Measurements from ENCODE around the gene SAMD9.
A peak's percentile ranks its signal among the peaks of the same experiment; 100 is the strongest.
"Not testable (repeated sequence)": the region's sequence is repeated elsewhere in the genome, so short reads cannot be mapped to it uniquely, and the experiment has no call there.

The SAMD9 gene

DNA sequence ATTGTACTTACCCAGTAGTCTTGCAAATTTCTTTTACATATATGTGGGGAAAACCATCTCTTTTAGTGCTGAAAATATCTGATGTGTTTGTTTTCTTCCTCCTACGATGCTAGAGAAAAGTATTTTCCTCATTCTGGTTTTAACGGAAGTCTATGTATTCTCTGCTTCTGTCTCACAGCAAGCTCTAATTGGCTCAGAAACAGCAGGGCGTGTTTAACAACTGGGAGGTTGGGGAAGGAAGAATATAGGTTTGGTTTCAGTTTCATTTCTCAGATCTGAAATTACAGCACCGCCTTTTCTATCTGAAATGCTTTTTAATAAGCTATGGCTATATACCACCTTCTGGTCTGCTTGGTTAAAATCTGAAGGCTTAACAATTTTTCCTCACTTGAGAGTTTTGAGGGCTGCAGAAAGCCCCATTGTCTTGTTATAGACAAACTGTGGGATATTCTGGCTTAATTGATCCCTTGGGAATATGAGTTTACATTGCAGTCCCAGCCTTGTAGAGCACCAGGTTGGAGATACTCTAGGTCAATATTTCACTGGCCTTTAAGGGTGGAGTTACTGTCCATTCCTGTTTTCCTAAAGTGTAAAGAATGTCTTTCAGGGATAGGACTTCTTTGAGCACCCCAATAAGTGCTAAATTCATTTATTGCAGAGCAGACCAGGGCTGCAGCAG, at the start of gene SAMD9:
Gene SAMD9, minus strand, starts transcription at position 128 of the 679 bp plus-strand sequence. CDS start 11,882 bp downstream, outside the sequence.
- DNase-seq = peak; percentile 91

DNA sequence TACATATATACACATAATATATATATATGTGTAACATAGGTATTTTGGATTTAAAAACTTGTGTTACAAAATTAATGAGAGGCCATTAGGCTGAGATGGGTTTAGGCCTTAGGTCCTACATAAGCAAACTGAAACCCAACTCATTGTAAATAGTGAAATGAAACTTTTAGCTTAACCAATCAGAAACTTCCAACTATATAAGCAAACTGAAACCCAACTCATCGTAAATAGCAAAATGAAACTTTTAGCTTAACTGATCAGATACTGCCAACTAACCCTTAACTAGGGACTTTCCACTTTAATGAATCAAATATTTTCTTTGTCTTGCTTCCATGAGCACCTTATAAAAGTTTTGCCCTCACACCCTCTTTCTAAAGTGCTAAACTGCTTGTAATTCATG, 47.7 kb upstream of the SAMD9 start:
- no peak for DNase-seq

DNA sequence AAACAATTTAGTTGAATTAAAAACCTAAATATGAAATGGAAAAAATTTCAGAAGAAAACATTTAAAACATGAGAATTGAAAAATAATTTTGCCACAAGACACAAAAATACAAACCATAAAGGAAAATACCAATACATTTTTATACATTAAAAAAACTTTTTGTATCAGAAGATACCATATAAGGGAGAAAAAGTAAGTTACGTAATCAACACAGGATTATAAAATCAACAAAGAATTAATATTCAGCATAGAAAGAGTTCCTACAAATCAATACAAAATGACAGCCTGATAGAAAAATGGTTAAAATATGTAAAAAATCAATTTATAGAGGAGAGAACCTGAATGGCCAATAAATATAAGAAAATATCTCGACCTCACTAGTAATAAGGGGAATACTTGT, 47.0 kb upstream of the SAMD9 start:
- no peak for DNase-seq

DNA sequence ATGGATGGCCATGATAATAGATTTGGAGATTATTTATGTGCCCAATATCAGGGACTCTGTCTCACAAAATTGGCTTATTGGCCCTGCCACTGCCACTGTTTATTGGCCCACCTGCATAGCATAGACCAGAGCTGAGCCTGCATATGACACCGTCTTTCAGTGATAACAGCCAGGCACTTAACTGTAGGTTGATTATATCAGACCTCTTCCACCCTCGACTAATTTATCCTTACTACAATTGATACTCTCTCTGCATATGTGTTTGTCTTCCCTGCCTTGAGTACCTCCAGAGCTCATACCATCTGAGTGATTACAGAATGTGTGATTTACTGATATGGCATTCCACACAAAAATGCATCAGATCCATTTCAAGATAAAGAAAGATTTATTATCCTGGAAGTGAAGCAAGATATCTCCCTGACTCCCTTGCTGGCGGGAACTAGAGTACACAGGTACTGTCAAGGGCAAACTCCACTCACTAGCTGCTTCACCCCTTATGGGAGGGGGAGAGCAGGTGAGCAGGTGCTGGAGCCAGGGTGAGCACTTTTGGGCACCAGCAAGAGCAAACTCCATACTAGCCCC, 43.5 kb upstream of the SAMD9 start:
- peak; percentile 23 for DNase-seq

DNA sequence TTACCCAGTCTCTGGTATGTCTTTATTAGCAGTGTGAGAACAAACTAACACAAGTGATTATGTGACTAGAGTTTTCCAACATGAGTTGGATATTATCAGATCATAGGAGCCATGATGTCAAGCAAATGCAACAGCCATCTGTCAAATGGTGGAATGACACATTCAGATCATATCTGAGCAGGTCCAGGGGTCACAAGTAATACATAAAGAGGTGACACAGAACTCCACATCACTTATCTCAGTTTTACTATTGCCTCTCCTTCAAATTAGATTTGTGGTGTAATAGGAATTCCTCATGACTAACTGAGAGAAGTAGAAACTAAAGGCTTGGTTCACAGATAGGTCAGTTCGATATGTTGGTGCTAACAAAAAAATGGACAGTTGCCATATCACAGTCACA, 42.6 kb upstream of the SAMD9 start:
- DNase-seq = peak; percentile 46

DNA sequence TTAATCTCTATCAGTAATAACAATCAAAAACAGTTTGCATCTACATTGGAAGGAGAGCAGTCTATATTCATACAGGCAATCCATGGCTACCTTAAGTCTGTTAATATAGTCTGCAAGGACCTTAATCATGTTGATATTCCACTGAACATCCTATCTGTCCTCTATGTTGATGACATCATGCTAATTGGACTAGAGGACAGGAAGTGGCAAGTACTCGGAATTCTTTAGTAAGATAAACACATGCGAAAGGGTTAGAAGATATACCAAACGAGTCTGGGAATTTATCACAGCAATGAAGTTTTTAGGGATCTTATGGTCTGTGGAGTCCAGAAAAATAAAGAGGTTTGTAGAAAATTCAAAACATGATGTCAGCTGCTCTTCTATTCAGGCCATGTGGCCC, 41.7 kb upstream of the SAMD9 start:
- peak; percentile 58 for DNase-seq

DNA sequence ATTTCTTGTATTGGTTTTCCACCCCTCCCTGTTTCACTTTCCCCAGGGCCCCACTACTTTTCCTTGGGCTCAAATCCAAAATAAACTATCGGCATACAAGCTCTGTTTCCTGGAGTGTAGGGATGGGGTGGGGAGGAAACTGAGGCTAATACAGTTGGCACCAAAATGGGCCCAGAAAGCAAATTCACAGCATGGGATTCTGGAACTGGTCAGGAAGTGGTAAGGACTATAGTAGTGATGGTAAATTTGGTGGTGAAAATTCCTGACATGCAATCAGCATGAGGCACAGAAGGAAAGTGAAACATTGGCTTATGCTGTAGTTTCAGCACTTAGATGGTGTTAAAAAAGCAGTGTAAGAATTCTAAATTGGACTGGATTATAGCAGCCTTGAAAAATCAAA, 39.1 kb upstream of the SAMD9 start:
- peak; percentile 61 for DNase-seq

DNA sequence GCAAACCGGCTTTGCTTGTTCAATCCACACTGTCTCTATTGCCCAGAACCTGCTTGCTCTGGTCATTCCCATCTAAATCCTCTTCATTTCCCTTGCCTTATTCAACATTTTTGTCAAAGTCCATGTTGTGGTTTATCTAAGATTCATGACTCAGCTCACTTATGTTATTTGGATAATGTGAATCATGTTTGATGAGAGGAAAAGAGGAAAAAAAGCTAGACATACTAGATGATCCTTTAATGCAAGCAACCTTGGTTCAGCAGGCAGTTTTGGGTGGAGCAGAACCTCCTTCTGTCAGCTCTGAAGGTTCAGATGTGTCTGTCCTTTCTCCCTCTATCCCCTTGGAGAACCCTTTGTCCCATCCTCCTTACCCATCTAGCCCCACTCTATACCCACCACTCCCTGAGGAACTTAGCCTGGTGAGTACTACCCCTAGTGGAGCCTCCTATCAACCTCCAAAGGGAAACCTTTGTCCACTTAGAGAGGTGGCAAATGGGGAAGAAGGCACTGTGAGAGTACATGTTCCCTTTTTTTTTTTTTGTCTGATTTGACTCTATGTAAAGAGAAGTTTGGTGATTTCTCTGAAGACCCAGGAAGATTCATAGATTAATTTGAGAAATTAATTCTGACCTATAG, 32.5 kb upstream of the SAMD9 start:
- DNase-seq = peak; percentile 67

DNA sequence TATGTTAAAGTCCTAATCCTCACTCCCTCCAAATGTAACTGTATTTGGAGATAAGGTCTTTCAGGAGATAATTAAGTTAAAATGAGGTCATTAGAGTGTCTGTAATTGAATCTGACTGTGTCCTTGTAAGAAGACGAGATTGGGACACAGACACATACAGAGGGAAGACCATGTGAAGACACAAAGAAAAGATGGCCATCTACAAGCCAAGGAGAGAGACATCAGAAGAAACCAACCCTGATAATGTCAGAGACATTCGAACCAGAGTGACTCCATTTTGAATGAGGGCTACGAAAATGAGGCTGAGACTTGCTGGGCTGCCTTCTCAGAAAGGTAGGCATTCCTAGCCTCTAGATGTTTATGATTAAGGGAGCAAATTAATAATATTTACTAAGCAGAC, 30.9 kb upstream of the SAMD9 start:
- no peak for DNase-seq

DNA sequence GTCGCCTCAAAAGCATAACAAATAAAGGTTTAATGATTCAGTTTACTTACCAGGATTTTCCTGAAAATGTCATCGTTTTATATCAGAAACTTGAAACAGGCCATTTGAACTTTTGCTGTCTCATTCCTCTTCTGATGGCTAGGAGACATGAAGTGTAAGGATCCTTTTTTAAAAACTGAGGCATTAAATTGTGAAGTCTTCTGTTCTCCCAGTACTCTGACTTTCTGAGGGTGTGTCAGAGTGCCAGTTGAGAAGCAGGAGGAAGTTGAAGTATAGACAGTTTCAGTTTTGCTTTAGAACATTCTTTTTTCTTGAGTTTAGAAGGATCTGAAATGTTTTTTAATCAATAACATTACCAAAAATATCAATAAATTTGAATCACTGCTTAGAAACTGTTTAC, 30.4 kb upstream of the SAMD9 start, which contains the start of gene SAMD9L:
Gene SAMD9L, minus strand, starts transcription at position 242 of the 400 bp plus-strand sequence. CDS start 12,414 bp downstream, outside the sequence.
- DNase-seq = peak; percentile 44

DNA sequence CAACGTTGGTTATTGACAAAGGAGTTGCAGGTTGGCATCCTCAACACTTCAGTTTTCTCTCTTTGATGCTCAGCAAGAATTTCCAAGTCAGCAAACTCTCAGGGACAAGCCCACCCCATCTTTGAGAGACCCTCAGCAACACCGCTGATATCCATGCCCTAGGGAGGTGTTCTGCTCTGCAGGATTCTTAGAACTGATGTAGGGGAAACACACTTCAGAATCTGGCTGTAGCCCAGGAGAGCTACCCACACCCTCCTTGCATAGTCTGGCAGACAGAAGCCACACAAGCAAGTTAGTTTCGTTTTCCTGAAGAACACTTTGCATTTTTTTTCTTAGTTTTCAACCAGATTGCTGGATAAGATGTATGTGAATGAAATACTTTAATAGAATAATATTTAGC, 29.6 kb upstream of the SAMD9 start:
- peak; percentile 67 for DNase-seq

DNA sequence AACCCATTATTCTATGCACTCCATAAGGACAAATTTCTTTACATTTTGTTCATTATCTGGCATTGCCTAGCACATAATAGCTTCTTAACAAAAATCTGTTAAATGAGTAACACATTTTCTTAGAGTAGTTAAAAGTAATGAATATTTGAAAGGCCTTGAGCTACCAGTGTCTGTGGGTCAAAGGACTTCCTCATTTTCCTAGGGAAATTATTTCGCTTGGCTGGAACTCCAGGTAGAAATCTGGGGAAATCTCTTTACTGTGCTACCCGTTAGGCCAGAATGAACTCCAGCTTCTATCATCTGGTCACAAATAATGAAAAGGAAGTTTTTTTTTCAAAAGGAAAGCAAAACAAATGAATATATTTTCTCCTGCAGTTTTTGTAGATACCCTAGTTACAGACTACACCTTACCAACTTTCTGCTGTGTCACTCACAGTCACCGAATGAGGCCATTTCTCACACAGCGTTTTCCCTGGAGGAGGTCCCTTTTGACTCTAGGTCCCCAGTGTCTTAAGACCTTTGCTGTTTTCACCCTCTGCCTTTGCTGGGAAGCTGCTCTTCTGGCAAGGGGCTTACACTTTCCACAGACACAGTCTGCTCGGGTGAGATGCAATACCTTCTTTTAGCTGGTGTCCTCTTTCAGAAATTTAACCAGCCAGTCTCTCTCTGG, 28.8 kb upstream of the SAMD9 start:
- no peak for DNase-seq

DNA sequence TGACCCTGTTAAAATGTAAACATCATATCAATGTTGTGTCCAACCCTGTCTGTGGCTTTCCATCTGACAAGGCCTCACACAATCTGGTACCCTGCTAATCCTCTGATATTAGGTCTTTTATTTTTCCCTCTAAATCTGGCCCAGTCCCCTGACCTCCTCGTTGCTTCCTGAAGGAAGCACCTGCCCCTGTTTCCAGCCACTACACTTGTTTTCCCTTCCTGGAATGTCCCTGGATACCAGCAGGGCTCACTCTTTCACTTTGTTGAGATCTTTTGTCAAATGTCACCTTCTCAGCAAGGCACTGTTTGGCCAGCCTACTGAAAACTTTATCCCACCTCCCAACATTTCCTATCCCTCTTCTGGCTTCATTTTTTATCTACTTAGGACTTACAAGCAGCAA, 28.3 kb upstream of the SAMD9 start:
- no peak for DNase-seq

DNA sequence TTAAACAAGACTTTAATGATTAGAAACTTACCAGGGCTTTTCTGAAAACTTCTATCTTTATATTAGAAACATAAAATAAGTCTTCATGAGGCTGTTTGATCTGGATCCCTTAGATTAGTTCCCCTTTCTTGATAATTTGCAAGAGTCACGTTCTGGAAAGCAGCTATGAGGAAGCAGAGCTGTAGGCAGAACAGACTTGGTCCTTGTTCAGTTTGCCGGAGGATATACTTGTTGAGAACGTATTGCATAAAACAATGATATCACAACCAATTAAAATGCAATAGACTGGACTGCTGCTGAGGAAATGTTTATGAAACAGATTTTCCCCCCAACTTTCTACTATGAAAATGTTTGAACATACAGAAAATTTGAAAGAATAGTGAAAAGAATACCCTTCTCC, 27.6 kb upstream of the SAMD9 start:
- no peak for DNase-seq

DNA sequence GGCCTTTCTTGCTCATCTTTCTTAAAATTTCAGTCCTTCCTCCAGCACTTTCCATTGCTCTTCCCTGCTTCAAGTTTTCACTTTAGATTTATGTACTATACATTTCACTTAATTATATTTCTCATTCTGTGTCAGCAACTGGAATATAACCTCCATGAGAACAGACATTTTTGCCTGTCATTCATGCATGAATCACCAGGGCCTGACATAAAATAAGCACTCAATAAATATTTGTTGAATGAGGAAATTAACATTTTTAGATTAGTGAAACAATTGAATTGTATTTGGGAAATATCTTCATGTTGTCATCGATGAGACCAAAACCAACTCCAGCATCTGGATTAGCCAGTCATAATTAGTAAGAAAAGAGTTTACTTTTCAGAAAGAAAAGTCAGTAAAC, 24.3 kb upstream of the SAMD9 start:
- DNase-seq = peak; percentile 37

DNA sequence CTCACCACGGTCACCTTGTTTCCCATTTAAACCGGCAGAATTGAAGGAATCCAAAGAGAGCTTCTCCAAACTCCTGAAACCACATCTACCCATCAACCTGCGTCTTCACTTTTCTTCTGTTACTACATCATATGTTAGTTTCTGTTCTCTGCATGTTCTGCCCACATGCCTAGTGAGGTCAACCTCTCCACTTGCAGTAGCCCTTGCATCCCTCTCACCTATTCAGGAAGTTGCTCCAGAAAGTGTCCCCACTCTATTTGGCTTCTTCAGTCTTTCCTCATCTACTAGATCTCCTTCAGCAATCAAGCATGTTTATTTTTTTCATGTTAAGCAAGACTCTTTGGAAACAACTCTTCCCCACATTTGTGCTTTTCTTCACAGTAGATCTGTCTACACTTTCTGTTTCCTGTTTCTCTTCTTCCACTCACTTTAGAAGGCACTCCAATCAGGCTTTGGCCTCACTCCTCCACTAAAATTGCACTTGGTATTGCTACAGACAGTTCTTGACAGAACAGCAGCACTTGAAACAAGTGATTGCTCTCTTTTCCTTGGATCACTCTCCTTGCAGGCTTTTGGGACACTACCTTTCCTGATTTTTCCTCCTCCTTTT, 22.9 kb upstream of the SAMD9 start:
- no peak for DNase-seq

DNA sequence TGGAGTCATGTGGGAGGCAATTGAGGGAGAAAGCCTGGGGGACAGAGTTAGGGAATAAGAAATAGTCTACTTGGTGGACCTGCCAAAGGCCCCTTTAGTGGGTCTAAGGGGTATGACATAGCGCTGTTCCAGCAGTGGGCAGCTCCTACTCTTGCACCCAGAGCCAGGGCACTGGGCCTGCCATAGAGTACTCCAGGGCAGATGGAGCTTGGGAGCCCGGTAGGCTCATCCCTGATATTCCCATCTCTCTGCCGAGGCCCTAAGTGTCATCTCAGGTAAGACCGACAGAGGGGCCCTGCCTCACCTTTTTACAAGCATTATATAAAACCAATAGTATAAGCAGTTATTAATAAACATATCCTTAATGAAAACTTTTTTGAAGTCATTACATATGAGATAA, 20.8 kb upstream of the SAMD9 start:
- no peak for DNase-seq

DNA sequence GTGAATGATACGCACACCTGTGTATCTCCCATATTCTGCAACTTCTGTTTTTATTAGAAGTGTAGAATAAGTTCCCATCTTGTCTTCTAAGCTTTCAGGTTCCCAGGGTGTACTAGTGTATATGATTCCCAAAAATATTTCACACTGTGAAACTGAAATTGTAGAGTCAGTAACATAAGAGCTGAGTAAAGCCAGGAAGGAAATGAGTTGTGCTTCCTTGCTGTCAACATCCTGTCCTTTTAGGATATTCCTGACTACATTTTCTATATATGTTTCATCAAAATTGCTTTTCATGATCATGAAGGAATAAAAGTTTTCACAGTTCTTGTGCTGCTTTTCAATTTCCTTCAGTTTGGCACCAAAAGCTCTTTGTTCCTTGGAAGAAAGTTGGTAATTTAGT, 15.2 kb upstream of the SAMD9 start:
- DNase-seq = no peak

DNA sequence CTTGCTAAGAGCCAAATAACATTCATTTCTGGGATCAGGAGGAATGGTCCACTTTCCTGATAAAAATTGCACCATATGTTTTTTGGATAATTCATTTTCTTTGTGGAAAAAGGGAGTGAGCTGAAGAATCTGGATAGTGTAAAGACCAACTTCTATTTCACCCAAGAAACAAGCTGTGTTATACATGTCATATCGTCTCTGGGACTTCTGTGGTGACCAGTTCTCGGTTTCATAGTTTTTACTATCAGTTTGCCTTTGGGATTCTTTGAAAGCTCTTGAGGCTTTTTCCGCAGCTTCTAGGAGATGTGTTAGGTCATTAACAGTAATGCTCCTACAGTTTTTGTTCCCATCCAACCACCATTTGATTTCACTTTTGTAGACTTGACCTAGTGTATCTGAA, 14.4 kb upstream of the SAMD9 start:
- no peak for DNase-seq

DNA sequence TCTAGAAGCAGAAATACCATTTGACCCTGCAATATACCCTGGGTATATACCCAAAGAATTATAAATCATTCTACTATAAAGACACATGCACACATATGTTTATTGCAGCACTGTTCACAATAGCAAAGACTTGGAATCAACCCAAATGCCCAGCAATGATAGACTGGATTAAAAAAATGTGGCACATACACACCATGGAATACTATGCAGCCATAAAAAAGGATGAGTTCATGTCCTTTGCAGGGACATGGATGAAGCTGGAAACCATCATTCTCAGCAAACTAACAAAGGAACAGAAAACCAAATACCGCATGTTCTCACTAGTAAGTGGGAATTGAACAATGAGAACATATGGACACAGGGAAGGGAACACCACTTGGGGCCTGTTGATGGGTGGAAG, 9.2 kb upstream of the SAMD9 start:
- DNase-seq = not testable (repeated sequence)

DNA sequence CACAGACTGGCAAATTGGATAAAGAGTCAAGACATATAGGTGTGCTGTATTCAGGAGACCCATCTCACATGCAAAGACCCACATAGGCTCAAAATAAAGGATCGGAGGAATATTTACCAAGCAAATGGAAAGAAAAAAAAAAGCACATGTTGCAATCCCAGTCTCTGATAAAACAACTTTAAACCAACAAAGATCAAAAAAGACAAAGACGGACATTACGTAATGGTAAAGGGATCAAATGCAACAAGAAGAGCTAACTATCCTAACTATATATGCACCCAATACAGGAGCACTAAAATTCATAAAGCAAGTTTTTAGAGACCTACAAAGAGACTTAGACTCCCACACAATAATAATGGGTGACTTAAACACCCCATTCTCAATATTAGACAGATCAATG, 5.8 kb upstream of the SAMD9 start:
- not testable (repeated sequence) for DNase-seq

DNA sequence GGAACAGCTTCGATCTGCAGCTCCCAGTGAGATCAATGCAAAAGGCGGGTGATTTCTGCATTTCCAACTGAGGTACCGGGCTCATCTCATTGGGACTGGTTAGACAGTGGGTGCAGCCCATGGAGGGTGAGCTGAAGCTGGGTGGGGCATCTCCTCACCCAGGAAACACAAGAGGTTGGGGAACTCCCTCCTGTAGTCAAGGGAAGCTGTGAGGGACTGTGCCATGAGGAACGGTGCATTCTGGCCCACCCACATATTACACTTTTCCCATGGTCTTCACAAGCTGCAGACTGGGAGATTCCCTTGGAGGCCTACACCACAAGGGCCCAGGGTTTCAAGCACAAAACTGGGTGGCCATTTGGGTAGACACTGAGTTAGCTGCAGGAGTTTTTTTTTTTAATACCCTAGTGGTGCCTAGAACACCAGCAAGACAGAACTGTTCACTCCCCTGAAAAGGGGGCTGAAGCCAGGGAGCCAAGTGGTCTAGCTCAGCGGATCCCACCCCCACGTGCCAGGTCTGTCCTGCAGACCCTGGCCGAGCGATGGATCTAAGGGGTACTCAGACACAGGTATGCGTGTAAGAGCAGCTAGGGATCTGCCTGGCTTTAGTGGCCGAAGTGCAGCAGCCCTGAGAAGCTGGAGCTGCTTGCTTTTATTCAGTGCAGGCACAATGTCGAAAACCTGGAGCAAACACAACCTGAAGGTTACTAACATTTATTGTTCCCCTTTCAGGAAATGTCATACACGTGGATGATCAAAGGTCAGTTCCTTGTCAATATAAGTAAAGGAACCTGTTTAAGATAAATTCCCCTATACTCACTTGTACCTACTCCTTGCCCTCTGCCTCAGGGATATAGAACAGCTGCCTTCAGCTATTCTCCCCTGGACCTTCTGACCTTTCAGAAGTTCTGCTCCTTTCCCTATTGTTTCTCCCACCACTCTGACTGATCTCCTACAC, 3.1 kb upstream of the SAMD9 start:
- DNase-seq = no peak

All from EL (cell line).